GM12872 (cell line): ENCODE measurements around the gene PPP1R16B.

Experiments used
- CTCF ChIP-seq: IDR thresholded peaks from 3 replicates; pipeline ENCODE4 v1.5.1; 2011; ENCODE audit warnings: low read depth, mild to moderate bottlenecking, low read length, moderate library complexity; ENCODE audit not compliant: insufficient read depth

The PPP1R16B gene

DNA sequence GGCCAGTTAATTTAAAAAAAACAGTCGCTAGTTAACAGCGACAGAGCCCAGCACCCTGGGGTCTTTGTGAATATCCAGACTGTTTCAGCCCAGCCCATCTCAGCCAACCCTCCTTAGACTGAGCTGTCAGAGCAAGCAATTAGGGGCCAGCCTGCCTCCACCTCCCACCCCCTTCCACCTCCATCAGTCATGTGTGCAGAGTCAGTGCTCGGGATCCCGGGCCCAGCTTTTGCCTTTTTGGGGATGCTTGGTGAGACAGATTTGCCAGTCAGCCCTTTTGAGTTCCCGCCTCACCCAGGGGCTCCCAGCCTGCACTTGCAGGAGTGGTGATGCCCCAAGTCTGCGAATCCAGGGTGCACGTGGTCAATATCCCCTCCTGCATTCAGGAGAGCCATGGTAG is 114.2 kb downstream of the PPP1R16B start:
- TF ChIP-seq CTCF = no peak

DNA sequence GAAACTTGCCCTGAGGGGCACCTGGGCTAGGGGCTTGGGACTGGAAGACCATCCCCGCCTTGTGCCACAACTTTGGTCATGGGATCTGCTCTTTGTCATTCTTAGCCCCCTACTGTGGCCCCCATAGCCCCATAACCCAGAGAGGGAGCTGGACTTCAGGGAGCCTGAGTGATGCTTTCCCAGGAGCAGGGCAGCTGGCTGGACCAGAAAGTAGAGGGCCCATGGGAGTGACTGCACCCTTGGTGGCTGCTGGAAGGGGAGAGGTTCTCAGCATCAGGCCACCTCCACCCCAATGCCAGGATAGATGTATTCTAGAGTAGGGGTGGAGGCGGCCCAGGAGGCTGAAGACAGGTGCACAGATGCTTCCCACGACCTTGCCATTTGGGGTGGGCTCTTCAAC is 114.9 kb downstream of the PPP1R16B start:
- no peak for TF ChIP-seq CTCF

DNA sequence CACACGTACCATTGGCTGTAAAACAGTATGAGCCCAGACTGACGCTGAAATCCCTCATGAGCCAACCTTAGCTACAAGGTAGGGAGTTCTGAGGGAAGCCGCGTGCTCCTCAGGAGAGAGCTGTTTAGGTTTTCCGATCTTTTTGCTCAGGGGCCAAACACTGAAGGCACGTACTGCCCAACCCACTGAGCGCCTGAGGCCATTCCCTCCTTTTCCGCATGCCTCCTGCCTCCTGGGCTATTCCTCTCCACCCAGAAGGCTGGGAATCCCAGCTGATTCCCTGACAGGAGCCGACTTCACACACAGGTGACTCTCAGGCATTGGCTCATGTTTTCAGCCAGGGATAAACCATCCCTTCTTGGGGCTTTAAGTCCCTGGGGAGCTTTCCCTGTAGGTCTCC is 115.4 kb downstream of the PPP1R16B start:
- TF ChIP-seq CTCF = no peak

DNA sequence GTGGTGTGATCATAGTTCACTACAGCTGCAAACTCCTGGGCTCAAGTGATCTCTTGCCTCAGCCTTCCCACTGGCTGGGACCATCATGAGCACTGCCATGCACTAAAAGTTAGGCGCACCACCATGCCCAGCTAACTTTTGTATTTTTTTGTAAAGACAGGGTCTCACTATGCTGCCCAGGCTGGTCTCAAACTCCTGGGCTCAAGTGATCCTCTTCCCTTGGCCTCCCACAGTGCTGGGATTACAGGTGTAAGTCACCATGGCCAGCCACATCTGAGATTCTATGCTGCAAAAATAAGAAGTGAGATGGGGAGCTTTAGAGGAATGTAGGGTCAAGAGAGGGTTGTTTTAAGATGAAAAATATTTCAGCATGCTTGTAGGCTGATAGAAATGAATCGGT is 119.2 kb downstream of the PPP1R16B start:
- TF ChIP-seq CTCF = no peak

GRCh38 chr20:38926142-38926933 is 120.8 kb downstream of the PPP1R16B start, which contains the start of gene FAM83D:
TSS of gene FAM83D (plus strand) at chr20:38926417. CDS start at chr20:38926443, 26 bp downstream.
- TF ChIP-seq CTCF = no peak

DNA sequence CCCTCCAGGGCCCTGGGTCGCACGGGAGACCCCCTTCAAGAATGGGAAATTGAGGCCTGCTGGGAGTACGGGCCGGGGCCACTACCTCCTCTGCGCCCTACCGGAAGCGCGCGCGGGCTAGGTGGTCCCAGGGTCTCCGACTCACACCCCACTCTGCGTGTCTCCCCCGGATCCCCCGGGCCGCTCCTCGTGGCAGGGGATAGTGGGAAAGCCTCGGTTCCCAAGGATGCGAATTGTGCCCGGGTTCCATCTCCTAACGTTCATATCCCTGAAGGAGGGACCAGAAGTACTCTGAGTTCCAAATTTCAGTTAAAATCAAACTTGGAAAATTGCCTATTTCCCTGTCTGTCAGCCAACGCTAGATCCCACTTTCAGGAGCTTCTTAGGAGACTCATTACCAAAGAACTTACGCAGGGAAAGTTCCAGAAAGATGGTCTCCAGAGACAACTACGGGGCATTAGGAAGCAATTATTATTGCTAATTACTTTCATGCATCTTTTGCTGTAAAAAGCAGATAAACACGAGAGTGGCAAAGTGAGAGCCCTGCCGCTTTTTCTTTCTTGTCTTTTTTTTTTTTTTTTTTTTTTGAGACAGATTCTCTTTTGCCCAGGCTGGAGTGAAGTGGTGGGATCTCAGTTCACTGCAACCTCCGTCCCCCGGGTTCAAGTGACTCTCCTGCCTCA is 121.6 kb downstream of the PPP1R16B start:
- no peak for TF ChIP-seq CTCF

DNA sequence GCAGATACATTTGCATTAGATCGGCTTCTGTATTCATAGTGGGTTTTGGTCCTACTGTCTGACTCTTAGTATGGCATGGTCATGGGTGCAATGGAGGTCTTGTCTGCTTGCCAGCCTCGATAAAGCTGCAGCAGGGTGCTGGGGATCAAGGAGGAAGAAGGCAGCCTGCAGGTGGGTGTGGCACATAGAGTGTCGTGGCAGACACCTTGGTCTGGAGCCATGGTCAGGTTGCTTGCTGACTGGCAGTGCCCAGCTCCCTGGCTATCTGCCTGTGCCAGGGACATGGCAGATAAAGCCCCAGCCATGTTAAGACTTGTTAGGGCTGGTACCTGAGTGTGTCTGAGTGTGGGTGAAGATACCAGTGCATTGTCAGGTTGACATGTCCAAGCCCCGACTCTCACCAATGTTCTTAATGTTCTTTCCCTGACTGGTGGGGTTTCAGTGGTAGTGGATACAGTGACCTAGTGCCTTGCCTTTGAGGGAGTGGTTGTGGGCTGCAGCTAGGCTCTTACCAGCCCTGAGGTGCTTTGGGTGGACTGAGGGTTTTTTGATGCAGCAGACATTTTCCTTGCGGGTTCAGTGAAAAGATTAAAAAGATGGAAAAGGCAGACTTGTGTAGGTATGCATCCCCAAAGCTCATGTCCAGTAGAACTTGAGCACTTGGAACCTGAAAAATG is 122.5 kb downstream of the PPP1R16B start:
- no peak for TF ChIP-seq CTCF
